C4-2B (cell line): Measurements from ENCODE around the gene FERMT3.

ENCODE experiments used
- ZFX ChIP-seq: fragments of 450-650 bp; IDR thresholded peaks from 2 replicates; pipeline ENCODE4 v1.6.1; 2017
- TF ChIP-seq, protein P1 (sequence below): fragments of 450-650 bp; conservative IDR thresholded peaks from 2 replicates; pipeline ENCODE4 v1.5.1; 2017; ENCODE audit warnings: mild to moderate bottlenecking

DNA sequence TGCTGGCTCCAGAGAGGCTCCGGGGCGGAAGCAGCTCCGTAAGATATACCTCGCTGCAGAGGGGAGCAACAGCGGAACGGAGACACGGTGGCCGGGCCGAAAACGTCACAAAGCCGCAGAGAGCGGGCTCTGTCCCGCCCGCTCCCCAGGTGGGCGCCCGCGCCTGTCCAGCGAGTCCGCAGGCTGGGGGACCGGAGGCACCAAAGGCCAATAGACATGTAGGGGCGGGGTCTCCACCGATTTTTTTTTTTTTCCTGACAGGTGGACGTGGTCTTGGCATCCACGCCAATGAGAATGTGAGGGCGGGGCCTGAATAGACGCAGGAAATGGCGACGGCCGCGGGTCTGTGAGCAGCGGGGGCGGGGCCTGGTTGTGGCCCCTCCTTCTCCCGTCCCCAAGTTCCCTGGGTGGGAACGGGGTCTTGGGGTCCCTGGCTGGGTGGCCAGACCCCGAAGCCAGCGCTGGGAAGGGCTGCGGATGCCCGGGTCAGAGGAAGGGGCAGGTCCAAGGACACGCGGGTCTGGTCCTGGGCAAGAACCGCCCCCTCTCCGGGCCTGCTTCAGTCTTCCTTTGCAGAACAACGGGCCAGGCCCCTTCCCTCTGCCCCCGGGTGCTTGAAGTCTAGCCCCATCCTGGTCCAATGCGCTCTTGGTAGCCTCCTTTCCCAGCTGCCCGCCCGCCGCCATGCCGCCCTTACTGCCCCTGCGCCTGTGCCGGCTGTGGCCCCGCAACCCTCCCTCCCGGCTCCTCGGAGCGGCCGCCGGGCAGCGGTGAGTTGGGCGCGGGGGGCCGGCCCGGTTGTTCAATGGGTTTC, 23.9 kb downstream of the FERMT3 start, which contains the start of gene DNAJC4:
- TF ChIP-seq, protein P1, sequence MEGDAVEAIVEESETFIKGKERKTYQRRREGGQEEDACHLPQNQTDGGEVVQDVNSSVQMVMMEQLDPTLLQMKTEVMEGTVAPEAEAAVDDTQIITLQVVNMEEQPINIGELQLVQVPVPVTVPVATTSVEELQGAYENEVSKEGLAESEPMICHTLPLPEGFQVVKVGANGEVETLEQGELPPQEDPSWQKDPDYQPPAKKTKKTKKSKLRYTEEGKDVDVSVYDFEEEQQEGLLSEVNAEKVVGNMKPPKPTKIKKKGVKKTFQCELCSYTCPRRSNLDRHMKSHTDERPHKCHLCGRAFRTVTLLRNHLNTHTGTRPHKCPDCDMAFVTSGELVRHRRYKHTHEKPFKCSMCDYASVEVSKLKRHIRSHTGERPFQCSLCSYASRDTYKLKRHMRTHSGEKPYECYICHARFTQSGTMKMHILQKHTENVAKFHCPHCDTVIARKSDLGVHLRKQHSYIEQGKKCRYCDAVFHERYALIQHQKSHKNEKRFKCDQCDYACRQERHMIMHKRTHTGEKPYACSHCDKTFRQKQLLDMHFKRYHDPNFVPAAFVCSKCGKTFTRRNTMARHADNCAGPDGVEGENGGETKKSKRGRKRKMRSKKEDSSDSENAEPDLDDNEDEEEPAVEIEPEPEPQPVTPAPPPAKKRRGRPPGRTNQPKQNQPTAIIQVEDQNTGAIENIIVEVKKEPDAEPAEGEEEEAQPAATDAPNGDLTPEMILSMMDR: no peak
- no peak; the same call in 1 of the 2 replicates for TF ChIP-seq ZFX
